ENCODE measurements around the gene NMNAT3.

The NMNAT3 gene

DNA sequence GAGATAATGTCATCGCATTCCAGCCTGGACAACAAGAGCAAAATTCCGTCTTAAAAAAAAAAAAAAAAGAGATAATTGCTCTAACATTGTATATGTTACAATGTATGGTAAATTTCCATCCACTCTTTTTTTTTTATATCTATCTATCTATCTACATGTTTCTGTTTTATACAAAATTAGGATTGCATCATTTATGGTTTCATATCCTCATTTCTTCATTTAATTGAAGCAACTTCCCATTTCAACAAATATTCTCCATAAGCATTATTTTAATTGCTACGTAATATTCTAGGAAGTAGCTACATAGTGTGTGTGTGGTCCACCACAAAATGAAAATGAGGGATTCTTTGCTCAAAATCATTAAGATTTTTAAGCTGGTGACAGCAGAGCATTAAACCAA is 156.6 kb downstream of the NMNAT3 start:
- no peak for DNase-seq (ENCODE audit: low spot score)

GRCh38 chr3:139519998-139520737 is 157.6 kb downstream of the NMNAT3 start:
- DNase-seq (ENCODE audit: low spot score) = no peak

- no peak for DNase-seq (ENCODE audit: low spot score)
These were observed 158.6 kb downstream of the NMNAT3 start for GRCh38 chr3:139518926-139519842.

GRCh38 chr3:139518306-139518705 is 159.5 kb downstream of the NMNAT3 start:
- DNase-seq (ENCODE audit: low spot score) = no peak

GRCh38 chr3:139517321-139518065 is 160.3 kb downstream of the NMNAT3 start:
- no peak for DNase-seq (ENCODE audit: low spot score)

DNA sequence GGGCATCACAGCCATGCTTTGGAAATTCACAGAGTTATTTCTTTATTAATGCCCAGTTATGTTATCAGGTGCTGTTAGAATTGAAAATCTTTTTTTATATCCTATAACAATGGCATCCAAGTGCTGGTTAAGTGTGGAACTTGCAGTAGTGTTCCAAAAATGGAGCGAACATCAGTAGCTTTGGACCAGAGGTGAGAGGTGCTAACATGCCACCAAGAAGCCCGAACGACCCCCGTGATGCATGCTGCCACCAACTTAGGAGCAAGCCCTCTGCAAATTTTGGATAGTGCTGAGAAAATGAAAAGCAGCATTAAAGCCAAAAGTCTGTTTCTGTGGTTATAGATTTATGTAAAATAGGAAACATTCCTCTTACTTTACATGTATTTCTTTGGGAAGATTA is 163.0 kb downstream of the NMNAT3 start:
- DNase-seq (ENCODE audit: low spot score) = no peak
